MM.1S (cell line): ENCODE measurements around the gene AGBL1.

Source experiments
- DNase-seq: peaks from one replicate; pipeline ENCODE4 v3.0.0-alpha.2; 2015
- H2AFZ ChIP-seq: fragments of 300-600 bp; sonication (generic); 2 replicates; pipeline ENCODE4 v1.6.0; 2016; ENCODE audit warnings: antibody characterized with exemption, low read length
- H3F3A ChIP-seq: fragments of 300-600 bp; sonication (generic); 2 replicates; pipeline ENCODE4 v1.6.1; 2016; ENCODE audit warnings: mild to moderate bottlenecking, antibody characterized with exemption, low read length, moderate library complexity, mixed read lengths; ENCODE audit not compliant: insufficient read depth
- H3K27ac ChIP-seq: fragments of 300-600 bp; sonication (generic); 2 replicates; pipeline ENCODE4 v1.5.1; 2016; ENCODE audit warnings: mild to moderate bottlenecking, low read length
- H3K27me3 ChIP-seq: fragments of 300-600 bp; sonication (generic); replicated peaks from 2 replicates; pipeline ENCODE4 v1.6.0; 2016; ENCODE audit warnings: low read length; ENCODE audit not compliant: insufficient read depth
- H3K36me3 ChIP-seq: fragments of 300-600 bp; sonication (generic); replicated peaks from 2 replicates; pipeline ENCODE4 v1.6.1; 2016; ENCODE audit warnings: mild to moderate bottlenecking, low read length, mixed read lengths; ENCODE audit not compliant: insufficient read depth
- H3K4me1 ChIP-seq: fragments of 300-600 bp; sonication (generic); 2 replicates; pipeline ENCODE4 v1.6.1; 2016; ENCODE audit warnings: low read length, mixed read lengths
- H3K4me2 ChIP-seq: fragments of 300-600 bp; sonication (generic); 2 replicates; pipeline ENCODE4 v1.6.0; 2016; ENCODE audit warnings: low read depth, low read length
- H3K4me3 ChIP-seq: fragments of 300-600 bp; sonication (generic); 2 replicates; pipeline ENCODE4 v1.5.1; 2016; ENCODE audit warnings: low read length, mixed read lengths
- H3K79me2 ChIP-seq: fragments of 300-600 bp; sonication (generic); 2 replicates; pipeline ENCODE4 v1.6.1; 2016; ENCODE audit warnings: mixed run types, low read length, mixed read lengths
- H3K9ac ChIP-seq: fragments of 300-600 bp; sonication (generic); 2 replicates; pipeline ENCODE4 v1.6.1; 2016; ENCODE audit warnings: low read length, mixed read lengths
- H3K9me2 ChIP-seq: fragments of 300-600 bp; sonication (generic); replicated peaks from 2 replicates; pipeline ENCODE4 v1.6.1; 2016; ENCODE audit warnings: mild to moderate bottlenecking, low read length, mixed read lengths; ENCODE audit not compliant: insufficient read depth
- H3K9me3 ChIP-seq: fragments of 300-600 bp; sonication (generic); replicated peaks from 2 replicates; pipeline ENCODE4 v1.6.1; 2016; ENCODE audit warnings: mild to moderate bottlenecking, low read length, mixed read lengths; ENCODE audit not compliant: insufficient read depth
- H4K20me1 ChIP-seq: fragments of 300-600 bp; sonication (generic); 2 replicates; pipeline ENCODE4 v1.6.1; 2016; ENCODE audit warnings: mild to moderate bottlenecking, low read length, moderate library complexity, mixed read lengths; ENCODE audit not compliant: insufficient read depth
- EZH2 ChIP-seq: fragments of 300-600 bp; sonication (generic); optimal IDR thresholded peaks from 2 replicates; pipeline ENCODE3; 2017; ENCODE audit warnings: low read depth, mild to moderate bottlenecking, antibody characterized with exemption, low read length, mixed read lengths
- EZH2phosphoT487 ChIP-seq: fragments of 300-600 bp; sonication (generic); IDR thresholded peaks from 2 replicates; pipeline ENCODE4 v1.6.1; 2018; ENCODE audit warnings: antibody characterized with exemption, low read length
- TF ChIP-seq, protein P1 (sequence below): fragments of 300-600 bp; sonication (generic); IDR thresholded peaks from 2 replicates; pipeline ENCODE4 v1.5.1; 2016; ENCODE audit warnings: antibody characterized with exemption, low read length, mixed read lengths

AGBL1 gene

DNA sequence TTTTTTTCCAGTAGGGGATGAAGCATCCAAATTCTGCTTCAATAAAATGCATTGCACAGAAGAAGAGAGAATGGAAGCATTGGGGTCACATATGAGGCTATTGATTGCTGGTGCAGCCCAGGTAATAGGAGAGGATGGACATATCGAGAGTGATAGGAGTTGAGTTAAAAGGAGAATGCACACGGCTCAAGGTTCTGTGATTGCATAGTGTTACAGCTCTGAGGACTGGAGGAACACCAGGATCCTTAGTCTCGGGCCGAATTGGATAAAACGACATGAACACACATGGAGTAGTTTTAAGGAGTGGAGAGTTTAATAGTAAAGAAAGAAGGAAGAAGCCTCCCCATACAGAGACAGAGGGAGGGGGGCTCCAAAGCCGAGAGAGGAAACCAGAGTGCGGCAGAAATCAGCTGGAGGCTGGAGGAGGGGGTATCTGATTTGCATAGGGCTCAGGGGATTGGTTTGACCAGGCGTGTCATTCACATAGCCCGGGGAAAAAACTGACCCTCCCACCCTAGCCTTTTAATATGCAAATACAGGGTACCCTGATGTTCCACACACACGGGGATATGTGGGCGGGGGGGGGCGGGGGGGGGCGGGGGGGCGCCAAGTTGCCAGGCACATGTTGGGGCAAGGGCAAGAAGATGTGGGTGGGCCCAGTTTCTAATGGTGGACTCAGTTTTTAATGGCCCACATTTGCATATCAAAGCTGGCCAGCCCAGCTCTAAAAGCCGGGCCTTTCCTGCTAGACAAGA, 156.9 kb downstream of the AGBL1 start:
- H3K4me1 ChIP-seq, result no peaks in the 10 kb centered on the region
- no peak overlapping the region for H3K9ac ChIP-seq
- H3K27me3 ChIP-seq, result no peaks in the 10 kb centered on the region
- H3K4me2 ChIP-seq, result no peak overlapping the region
- no peak overlapping the region for H2AFZ ChIP-seq
- H3K9me3 ChIP-seq, result no peaks in the 10 kb centered on the region
- no peaks in the 10 kb centered on the region for H3K36me3 ChIP-seq
- no peaks in the 10 kb centered on the region for H3F3A ChIP-seq
- no peak overlapping the region for H3K4me3 ChIP-seq
- no peaks in the 10 kb centered on the region for H3K9me2 ChIP-seq
- no peak for DNase-seq
- H4K20me1 ChIP-seq, result no peaks in the 10 kb centered on the region
- H3K79me2 ChIP-seq, result no peaks in the 10 kb centered on the region
- H3K27ac ChIP-seq, result no peak overlapping the region
- TF ChIP-seq EZH2phosphoT487 (no peak), EZH2 (no peak)
- TF ChIP-seq, protein P1, sequence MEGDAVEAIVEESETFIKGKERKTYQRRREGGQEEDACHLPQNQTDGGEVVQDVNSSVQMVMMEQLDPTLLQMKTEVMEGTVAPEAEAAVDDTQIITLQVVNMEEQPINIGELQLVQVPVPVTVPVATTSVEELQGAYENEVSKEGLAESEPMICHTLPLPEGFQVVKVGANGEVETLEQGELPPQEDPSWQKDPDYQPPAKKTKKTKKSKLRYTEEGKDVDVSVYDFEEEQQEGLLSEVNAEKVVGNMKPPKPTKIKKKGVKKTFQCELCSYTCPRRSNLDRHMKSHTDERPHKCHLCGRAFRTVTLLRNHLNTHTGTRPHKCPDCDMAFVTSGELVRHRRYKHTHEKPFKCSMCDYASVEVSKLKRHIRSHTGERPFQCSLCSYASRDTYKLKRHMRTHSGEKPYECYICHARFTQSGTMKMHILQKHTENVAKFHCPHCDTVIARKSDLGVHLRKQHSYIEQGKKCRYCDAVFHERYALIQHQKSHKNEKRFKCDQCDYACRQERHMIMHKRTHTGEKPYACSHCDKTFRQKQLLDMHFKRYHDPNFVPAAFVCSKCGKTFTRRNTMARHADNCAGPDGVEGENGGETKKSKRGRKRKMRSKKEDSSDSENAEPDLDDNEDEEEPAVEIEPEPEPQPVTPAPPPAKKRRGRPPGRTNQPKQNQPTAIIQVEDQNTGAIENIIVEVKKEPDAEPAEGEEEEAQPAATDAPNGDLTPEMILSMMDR, result no peak

DNA sequence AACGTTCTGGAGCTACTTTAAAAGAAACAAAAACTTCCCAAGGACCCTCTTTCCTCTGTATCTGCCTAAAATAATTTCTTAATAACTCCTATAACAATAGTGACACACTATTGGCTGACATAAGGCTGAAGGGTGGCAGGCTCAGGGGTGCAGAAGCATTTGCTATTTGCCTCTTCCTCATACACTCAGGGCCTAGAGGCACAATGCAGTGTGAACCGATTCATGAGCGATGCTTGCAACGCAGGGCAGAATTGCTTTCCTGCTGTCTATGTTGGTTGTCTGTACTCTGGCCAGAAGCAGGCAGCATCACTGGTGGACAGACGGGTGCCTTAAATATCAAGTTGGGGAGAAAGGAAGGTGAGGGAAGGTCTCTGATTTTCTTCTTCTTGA, 157.4 kb downstream of the AGBL1 start:
- no peaks in the 10 kb centered on the region for H3K9me3 ChIP-seq
- no peak overlapping the region for H3K27ac ChIP-seq
- H3K4me3 ChIP-seq, result no peak overlapping the region
- no peaks in the 10 kb centered on the region for H3K27me3 ChIP-seq
- H2AFZ ChIP-seq, result no peak overlapping the region
- no peak for TF ChIP-seq EZH2
- no peak for TF ChIP-seq EZH2phosphoT487
- TF ChIP-seq, protein P1, result no peak
- H4K20me1 ChIP-seq, result no peaks in the 10 kb centered on the region
- DNase-seq, result no peak
- H3K36me3 ChIP-seq, result no peaks in the 10 kb centered on the region
- no peaks in the 10 kb centered on the region for H3F3A ChIP-seq
- H3K4me2 ChIP-seq, result no peak overlapping the region
- no peak overlapping the region for H3K9ac ChIP-seq
- H3K4me1 ChIP-seq, result no peaks in the 10 kb centered on the region
- no peaks in the 10 kb centered on the region for H3K9me2 ChIP-seq
- no peaks in the 10 kb centered on the region for H3K79me2 ChIP-seq

DNA sequence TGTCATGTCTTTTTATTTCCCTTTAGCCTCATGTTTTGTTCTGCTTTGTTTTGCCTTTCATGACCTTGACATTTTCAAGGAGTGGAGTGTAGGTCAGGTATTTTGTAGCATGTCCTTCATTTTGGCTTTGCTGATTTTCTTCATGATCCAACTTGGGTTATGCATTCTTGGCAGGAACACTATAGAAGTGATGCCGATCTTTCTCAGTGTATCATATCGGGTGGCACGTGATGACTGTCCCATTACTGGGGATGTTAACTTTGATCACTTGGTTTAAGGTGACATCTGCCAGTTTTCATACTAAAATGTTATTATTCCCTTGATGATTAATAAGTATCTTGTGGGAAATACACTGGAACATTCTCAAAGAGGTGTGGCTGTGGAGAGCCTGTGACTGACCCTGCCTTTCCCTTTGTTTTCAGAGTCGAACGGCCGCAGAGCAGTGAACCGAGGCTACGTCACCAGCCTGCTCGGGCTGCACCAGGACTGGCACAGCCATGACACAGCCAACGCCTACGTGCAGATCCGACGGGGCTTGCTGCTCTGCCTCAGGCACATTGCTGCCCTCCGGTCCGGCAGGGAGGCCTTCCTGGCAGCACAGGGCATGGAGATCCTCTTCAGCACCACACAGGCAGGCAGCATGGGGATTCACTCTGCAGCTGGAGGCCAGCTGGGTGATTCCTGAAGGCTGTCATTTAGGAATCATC, 167.7 kb downstream of the AGBL1 start:
- no peak for TF ChIP-seq EZH2phosphoT487
- TF ChIP-seq, protein P1, result no peak
- H3K4me2 ChIP-seq, result no peak overlapping the region
- H3K9ac ChIP-seq, result no peak overlapping the region
- no peak overlapping the region for H3K4me3 ChIP-seq
- no peaks in the 10 kb centered on the region for H3K79me2 ChIP-seq
- no peaks in the 10 kb centered on the region for H3K9me3 ChIP-seq
- H2AFZ ChIP-seq, result no peak overlapping the region
- no peaks in the 10 kb centered on the region for H3K9me2 ChIP-seq
- no peak for DNase-seq
- H3K27ac ChIP-seq, result no peak overlapping the region
- no peaks in the 10 kb centered on the region for H3F3A ChIP-seq
- H3K4me1 ChIP-seq, result no peaks in the 10 kb centered on the region
- H3K36me3 ChIP-seq, result no peaks in the 10 kb centered on the region
- no peaks in the 10 kb centered on the region for H3K27me3 ChIP-seq
- H4K20me1 ChIP-seq, result no peaks in the 10 kb centered on the region
